ENCODE data around the gene EPHB2.

EPHB2 gene

GRCh38 chr1:22810378-22810777, 99.7 kb downstream of the EPHB2 start:
- Histone ChIP-seq H3K27me3 (ENCODE audit: insufficient read depth, low read length, poor library complexity, severe bottlenecking) (no peaks in the 10 kb centered on the region), H3K9ac (ENCODE audit: low read depth, low read length, poor library complexity, severe bottlenecking) (no peak overlapping the region), H3K4me1 (ENCODE audit: insufficient read depth, low read length, poor library complexity, severe bottlenecking) (no peaks in the 10 kb centered on the region), H3K36me3 (ENCODE audit: insufficient read depth, low read length) (no peaks in the 10 kb centered on the region), H3K9me2 (replicated peaks; ENCODE audit: low read depth, low read length) (no peaks in the 10 kb centered on the region), H3F3A (ENCODE audit: low read depth) (no peaks in the 10 kb centered on the region), H2AFZ (ENCODE audit: low read length) (no peak overlapping the region), H3K4me3 (ENCODE audit: low read length, poor library complexity, severe bottlenecking) (no peak overlapping the region), H3K4me2 (ENCODE audit: low read depth, low read length, poor library complexity, severe bottlenecking) (no peak overlapping the region), H3K9me3 (ENCODE audit: insufficient read depth, low read depth, low read length) (no peaks in the 10 kb centered on the region), H3K79me2 (ENCODE audit: insufficient read depth, low read length) (no peaks in the 10 kb centered on the region), H4K20me1 (ENCODE audit: insufficient read depth, low read length, poor library complexity, severe bottlenecking) (no peaks in the 10 kb centered on the region)
- TF ChIP-seq CTCF (conservative IDR thresholded peaks at IDR 0.05; ENCODE audit: low read length): no peak
- no peak for TF ChIP-seq EZH2phosphoT487 (IDR thresholded peaks at IDR 0.05; ENCODE audit: borderline replicate concordance)

DNA sequence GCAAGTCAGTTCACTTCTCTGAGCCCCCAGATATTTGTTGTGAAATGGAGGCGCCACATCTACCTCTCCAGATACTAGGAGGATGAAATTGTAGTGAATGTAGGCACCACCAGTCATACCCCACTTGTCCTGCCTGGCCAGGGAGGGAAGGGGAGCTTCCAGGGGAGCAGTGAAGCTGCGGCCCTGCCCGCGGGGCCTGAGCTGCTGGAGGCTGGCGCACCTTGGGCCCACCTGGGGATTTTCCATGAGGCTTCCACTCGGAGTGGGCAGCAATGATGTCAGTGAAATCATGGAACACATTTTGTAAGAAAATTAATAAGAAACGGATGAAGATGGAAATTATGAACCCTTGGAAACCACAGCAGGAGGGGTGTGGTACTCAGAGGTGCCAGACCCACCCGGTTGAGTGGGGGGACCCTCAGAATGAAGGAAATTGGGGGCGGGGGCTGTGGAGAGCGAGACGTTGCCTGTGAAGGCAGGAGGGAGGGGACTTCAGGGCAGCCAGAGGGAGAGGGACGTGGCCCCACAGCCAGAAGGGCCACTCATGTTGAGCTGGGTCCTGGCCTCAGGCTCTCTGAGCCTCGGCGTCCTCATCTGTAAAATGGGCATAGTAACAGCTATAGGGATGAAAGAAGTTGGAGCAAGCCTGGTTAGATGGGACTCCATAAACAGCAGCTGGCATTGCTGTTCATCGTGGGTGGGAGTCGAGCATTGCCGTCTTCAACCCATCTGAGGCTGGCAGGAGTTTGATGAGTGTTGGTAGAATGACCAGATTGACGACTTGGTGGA, 101.6 kb downstream of the EPHB2 start:
- H3K4me2 ChIP-seq (ENCODE audit: low read depth, low read length, poor library complexity, severe bottlenecking): no peak overlapping the region
- H3K4me1 ChIP-seq (ENCODE audit: insufficient read depth, low read length, poor library complexity, severe bottlenecking): no peaks in the 10 kb centered on the region
- TF ChIP-seq CTCF (conservative IDR thresholded peaks at IDR 0.05; ENCODE audit: low read length) (no peak), EZH2phosphoT487 (IDR thresholded peaks at IDR 0.05; ENCODE audit: borderline replicate concordance) (no peak)
- no peaks in the 10 kb centered on the region for H3K9me3 ChIP-seq (ENCODE audit: insufficient read depth, low read depth, low read length)
- H3K79me2 ChIP-seq (ENCODE audit: insufficient read depth, low read length): no peaks in the 10 kb centered on the region
- no peak overlapping the region for H3K9ac ChIP-seq (ENCODE audit: low read depth, low read length, poor library complexity, severe bottlenecking)
- no peaks in the 10 kb centered on the region for H3K9me2 ChIP-seq (replicated peaks; ENCODE audit: low read depth, low read length)
- no peaks in the 10 kb centered on the region for H3K27me3 ChIP-seq (ENCODE audit: insufficient read depth, low read length, poor library complexity, severe bottlenecking)
- H4K20me1 ChIP-seq (ENCODE audit: insufficient read depth, low read length, poor library complexity, severe bottlenecking): no peaks in the 10 kb centered on the region
- no peak overlapping the region for H2AFZ ChIP-seq (ENCODE audit: low read length)
- no peaks in the 10 kb centered on the region for H3F3A ChIP-seq (ENCODE audit: low read depth)
- H3K4me3 ChIP-seq (ENCODE audit: low read length, poor library complexity, severe bottlenecking): no peak overlapping the region
- no peaks in the 10 kb centered on the region for H3K36me3 ChIP-seq (ENCODE audit: insufficient read depth, low read length)

DNA sequence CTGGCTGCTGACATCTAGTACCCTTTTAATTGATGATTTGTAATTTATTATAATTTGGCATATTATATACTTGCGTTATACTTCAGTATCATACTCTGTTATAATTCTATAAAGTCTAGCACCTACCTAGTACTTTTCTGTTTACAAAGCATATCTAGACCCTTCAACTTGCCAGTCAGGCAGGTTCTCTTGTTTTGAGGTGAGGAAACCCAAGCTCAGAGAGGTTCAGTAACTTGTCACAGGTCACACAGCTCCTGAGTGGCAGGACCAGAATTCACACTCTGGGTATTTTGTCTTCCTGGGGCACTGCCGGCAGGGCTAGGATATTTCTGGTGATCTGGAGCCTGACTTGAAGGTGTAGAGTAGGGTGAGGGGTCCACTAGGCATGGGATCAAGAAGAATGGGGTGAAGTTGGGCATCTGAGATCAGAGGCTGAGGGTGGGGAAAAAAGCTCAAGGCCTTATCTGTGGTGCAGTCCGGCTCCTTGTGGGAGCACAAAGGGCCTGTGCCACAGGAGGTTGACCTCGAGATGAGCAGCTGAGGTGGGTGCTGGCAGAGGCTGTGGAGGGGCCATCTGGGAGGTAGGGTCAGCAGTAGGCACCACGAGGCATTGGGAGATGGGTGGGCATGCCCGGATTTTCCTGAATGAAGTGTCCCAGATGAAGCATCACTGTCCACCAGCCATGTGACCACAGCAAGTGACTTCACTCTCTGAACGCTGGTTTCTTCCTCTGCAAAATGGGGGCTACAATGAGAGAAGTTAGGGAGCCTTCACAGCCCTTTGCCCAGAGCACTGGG, 102.6 kb downstream of the EPHB2 start:
- Histone ChIP-seq H3K4me2 (ENCODE audit: low read depth, low read length, poor library complexity, severe bottlenecking) (no peak overlapping the region), H3K9ac (ENCODE audit: low read depth, low read length, poor library complexity, severe bottlenecking) (no peak overlapping the region), H3K79me2 (ENCODE audit: insufficient read depth, low read length) (no peaks in the 10 kb centered on the region), H3K4me3 (ENCODE audit: low read length, poor library complexity, severe bottlenecking) (no peak overlapping the region), H3K9me2 (replicated peaks; ENCODE audit: low read depth, low read length) (no peaks in the 10 kb centered on the region), H3K4me1 (ENCODE audit: insufficient read depth, low read length, poor library complexity, severe bottlenecking) (no peaks in the 10 kb centered on the region), H2AFZ (ENCODE audit: low read length) (no peak overlapping the region), H3K9me3 (ENCODE audit: insufficient read depth, low read depth, low read length) (no peaks in the 10 kb centered on the region), H3K36me3 (ENCODE audit: insufficient read depth, low read length) (no peaks in the 10 kb centered on the region), H3F3A (ENCODE audit: low read depth) (no peaks in the 10 kb centered on the region), H4K20me1 (ENCODE audit: insufficient read depth, low read length, poor library complexity, severe bottlenecking) (no peaks in the 10 kb centered on the region), H3K27me3 (ENCODE audit: insufficient read depth, low read length, poor library complexity, severe bottlenecking) (no peaks in the 10 kb centered on the region)
- TF ChIP-seq EZH2phosphoT487 (IDR thresholded peaks at IDR 0.05; ENCODE audit: borderline replicate concordance): no peak
- TF ChIP-seq CTCF (conservative IDR thresholded peaks at IDR 0.05; ENCODE audit: low read length): no peak

Measured in Loucy (cell line).